Measurements from ENCODE around the gene PPP2R3A.
"Not testable (repeated sequence)": the region's sequence is repeated elsewhere in the genome, so short reads cannot be mapped to it uniquely, and the experiment has no call there.

Gene PPP2R3A

GRCh38 chr3:136152176-136152843 lies 186.8 kb downstream of the PPP2R3A start:
- no peak for DNase-seq (ENCODE audit: low read depth, low spot score)

GRCh38 chr3:136152963-136153362 lies 187.4 kb downstream of the PPP2R3A start:
- DNase-seq (ENCODE audit: low read depth, low spot score): no peak

- DNase-seq (ENCODE audit: low read depth, low spot score): no peak
Measured at GRCh38 chr3:136161516-136161915, 196.0 kb downstream of the PPP2R3A start.

GRCh38 chr3:136162322-136162721 lies 196.8 kb downstream of the PPP2R3A start:
- no peak for DNase-seq (ENCODE audit: low read depth, low spot score)

GRCh38 chr3:136163607-136164006 lies 198.1 kb downstream of the PPP2R3A start:
- not testable (repeated sequence) for DNase-seq (ENCODE audit: low read depth, low spot score)

- DNase-seq (ENCODE audit: low read depth, low spot score): no peak
Measured at GRCh38 chr3:136166507-136166906, 201.0 kb downstream of the PPP2R3A start.

GRCh38 chr3:136168236-136168635 lies 202.7 kb downstream of the PPP2R3A start:
- not testable (repeated sequence) for DNase-seq (ENCODE audit: low read depth, low spot score)

GRCh38 chr3:136171097-136171542 lies 205.6 kb downstream of the PPP2R3A start:
- no peak for DNase-seq (ENCODE audit: low read depth, low spot score)

- no peak for DNase-seq (ENCODE audit: low read depth, low spot score)
Measured at GRCh38 chr3:136173939-136174490, 208.5 kb downstream of the PPP2R3A start.

- no peak for DNase-seq (ENCODE audit: low read depth, low spot score)
Measured at GRCh38 chr3:136177876-136178275, 212.3 kb downstream of the PPP2R3A start.

- no peak for DNase-seq (ENCODE audit: low read depth, low spot score)
Measured at GRCh38 chr3:136181741-136182140, 216.2 kb downstream of the PPP2R3A start.

GRCh38 chr3:136184703-136185102 lies 219.2 kb downstream of the PPP2R3A start:
- no peak for DNase-seq (ENCODE audit: low read depth, low spot score)

- DNase-seq (ENCODE audit: low read depth, low spot score): no peak
Measured at GRCh38 chr3:136186344-136186743, 220.8 kb downstream of the PPP2R3A start.

- DNase-seq (ENCODE audit: low read depth, low spot score): no peak
Measured at GRCh38 chr3:136186846-136187245, 221.3 kb downstream of the PPP2R3A start.

- DNase-seq (ENCODE audit: low read depth, low spot score): no peak
Measured at GRCh38 chr3:136187868-136188267, 222.3 kb downstream of the PPP2R3A start.

GRCh38 chr3:136189043-136189442 lies 223.5 kb downstream of the PPP2R3A start:
- DNase-seq (ENCODE audit: low read depth, low spot score): no peak

- no peak for DNase-seq (ENCODE audit: low read depth, low spot score)
Measured at GRCh38 chr3:136189859-136190617, 224.5 kb downstream of the PPP2R3A start.

GRCh38 chr3:136192195-136192594 lies 226.7 kb downstream of the PPP2R3A start:
- DNase-seq (ENCODE audit: low read depth, low spot score): not testable (repeated sequence)

GRCh38 chr3:136192831-136193230 lies 227.3 kb downstream of the PPP2R3A start:
- DNase-seq (ENCODE audit: low read depth, low spot score): no peak

GRCh38 chr3:136193278-136194054 lies 227.9 kb downstream of the PPP2R3A start:
- no peak for DNase-seq (ENCODE audit: low read depth, low spot score)

GRCh38 chr3:136194409-136195257 lies 229.1 kb downstream of the PPP2R3A start:
- DNase-seq (ENCODE audit: low read depth, low spot score): no peak

All from iPS DF 19.7 (cell line).